DMS79 (cell line): Measurements from ENCODE around the gene UTS2.

ENCODE experiments used
- DNase-seq: peaks from one replicate; lab custom pipeline; 2025; lab: John Stamatoyannopoulos, UW

Gene UTS2

DNA sequence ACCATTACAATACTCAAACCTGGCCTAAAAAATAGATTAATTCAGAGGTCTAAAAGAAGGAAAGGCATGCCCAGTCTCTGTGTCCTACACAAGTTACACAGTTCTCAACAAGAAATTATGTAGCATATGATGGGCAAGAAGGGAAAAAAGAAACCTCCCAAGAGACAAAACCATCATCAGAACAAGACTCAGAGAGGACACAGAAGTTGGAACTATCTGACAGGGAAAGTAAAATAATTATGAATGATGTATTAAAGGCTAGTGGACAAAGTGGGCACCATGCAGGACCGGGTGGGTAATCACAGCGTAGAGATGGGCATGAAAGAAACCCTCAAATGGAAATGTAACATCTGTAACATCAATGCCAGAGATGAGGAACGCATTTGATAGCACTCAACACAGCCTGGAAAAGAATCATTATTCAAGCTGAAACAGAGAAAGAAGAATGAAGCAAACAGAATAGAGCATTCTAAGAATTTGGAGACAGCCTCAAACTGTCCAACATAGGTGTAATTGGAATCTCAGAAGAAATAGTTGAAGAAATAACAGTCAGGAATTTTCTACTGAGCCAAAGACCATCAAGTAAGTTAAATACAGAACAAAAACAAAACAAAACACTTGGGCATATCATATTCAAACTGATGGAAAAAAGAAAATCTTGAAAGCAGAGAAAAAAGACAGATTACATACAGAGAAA lies 39.0 kb downstream of the UTS2 start:
- DNase-seq = no peak

DNA sequence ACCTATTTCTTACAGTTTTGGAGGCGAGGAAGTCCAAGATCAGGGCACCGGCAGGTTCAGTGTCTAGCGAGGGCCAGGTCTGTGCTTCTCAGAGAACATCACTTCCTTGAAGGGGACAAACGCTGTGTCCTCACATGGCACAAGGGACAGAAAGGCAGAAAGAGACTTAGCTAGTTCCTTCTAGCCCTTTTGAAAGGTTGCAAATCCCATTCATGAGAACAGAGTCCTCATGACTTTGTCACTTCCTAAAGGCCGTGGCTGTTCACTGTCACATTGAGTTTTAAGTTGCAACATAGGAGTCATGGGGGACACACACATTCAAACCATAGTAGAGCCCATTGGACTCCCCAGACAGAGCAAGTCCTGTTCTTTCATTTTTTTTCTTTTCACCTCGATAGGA lies 41.4 kb downstream of the UTS2 start:
- no peak for DNase-seq

DNA sequence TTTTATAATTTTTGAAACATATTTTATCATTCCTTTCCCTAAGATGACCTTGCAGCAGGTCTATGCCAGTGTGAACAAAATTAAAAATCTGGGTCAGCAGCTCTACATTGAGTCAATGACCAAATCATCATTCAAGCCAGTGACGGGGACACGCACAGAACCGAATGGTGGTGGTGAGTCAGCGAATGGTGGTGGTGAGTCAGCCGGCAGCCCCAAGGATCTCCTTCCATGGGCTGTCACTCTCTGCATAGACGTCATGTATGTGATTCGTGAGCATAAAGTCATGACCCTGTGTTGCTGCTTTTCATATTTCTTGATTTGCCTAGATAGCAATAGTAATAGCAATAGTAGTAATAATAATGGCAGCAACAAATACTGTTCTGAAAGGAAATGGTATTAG lies 42.5 kb downstream of the UTS2 start:
- no peak for DNase-seq

DNA sequence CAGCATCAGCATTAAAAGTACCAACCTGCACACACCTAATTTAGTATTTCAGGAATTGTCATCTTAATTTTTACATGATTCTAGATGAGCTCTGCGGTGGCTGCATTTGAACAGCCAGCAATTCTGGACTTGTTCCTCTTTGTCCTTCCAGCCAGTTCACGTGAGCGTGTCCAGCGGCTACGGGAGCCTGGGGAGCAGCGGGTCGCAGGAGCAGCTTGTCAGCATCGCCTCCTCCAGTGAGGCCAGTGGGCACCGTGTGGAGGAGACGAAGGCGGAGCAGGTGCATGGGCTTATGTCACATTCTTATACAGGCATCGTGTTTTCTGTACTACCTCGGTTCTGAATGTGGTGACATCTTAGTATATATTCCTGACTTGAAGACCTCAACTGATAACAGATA lies 43.1 kb downstream of the UTS2 start:
- DNase-seq = no peak

DNA sequence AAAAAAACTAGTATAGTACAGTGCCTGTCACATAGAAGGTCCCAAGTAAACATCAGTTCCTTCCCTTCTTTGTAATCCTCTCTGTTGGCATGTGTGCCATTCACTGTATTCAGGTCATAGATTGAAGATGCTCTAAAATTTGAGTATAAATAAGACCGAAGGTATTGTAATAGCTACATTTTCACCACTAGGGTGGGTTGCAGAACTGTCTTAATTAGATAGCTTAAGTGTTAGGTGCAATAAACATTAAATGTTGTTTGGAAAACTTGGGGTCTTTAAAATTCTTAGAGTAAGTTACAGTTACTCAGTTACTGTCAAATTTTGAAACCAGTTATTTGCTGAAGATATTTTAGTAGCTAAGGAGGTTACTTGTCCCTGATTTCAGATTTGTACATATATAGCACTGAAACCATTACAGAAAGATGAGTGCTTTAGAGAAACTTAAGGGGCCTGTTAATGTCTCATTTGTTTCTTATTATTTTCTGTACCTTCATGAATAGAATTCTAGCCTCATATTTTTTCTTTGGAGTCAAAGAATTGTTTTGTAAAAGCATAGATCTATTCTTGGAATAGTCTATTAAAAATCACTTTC lies 44.5 kb downstream of the UTS2 start:
- DNase-seq = no peak

DNA sequence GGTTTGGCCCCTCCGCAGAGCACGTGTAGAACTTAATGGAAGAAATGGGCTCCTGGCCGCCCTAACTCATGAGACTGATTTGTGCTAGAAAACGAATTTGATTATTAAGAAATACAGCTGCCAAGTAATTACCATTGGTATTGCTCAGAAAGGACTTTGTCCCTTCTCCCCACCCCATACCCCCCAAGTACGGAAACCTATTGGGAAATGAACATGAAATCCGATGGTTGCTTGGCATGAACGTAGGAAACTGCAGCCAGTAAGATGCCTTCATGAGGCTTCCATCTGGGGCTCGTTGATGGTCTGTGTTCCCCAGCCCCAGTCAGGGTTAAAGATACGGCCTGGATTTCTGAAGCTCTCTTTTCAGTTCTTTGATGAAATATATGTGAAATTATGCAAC lies 47.4 kb downstream of the UTS2 start:
- no peak for DNase-seq
